Upper lobe of left lung (tissue), 6 donors: ENCODE measurements around the gene PPP1R2B. TPM values are rescaled to one million over a fixed set of nuclear protein-coding genes. Genes with fewer than 3 reads are reported as not detected.

ENCODE experiments used
- ATAC-seq, 2 donors: fragments of 200-7000 bp; cut with Tn5 transposase; one replicate each; pipeline ENCODE4 v1.9.1; 2022; ENCODE audit warnings: mild to moderate bottlenecking in 2 of 2, moderate library complexity in 2 of 2; ENCODE audit not compliant: low FRiP score in 2 of 2
- DNase-seq, 2 donors: peaks; one replicate each; pipeline ENCODE4 v3.0.0-alpha.2; 2019 to 2020
- H3K27ac ChIP-seq, 4 donors: fragments of 200-600 bp; sonication (generic); one replicate each; pipeline ENCODE4 v1.5.1; 2016 to 2019
- H3K27me3 ChIP-seq, 4 donors: fragments of 200-600 bp; sonication (generic); one replicate each; pipeline ENCODE4 v1.5.1; 2017 to 2019
- H3K36me3 ChIP-seq, 4 donors: fragments of 200-600 bp; sonication (generic); one replicate each; pipeline ENCODE4 v1.5.1; 2016 to 2019
- H3K4me1 ChIP-seq, 4 donors: fragments of 200-600 bp; sonication (generic); one replicate each; pipeline ENCODE4 v1.5.1; 2018 to 2019
- H3K4me3 ChIP-seq, 4 donors: fragments of 200-600 bp; sonication (generic); one replicate each; pipeline ENCODE4 v1.5.1; 2017 to 2019; ENCODE audit warnings: mild to moderate bottlenecking in 2 of 4, moderate library complexity in 1 of 4
- H3K9me3 ChIP-seq, 4 donors: fragments of 200-600 bp; sonication (generic); one replicate each; pipeline ENCODE4 v1.5.1; 2018 to 2019
- EP300 ChIP-seq, 4 donors: sonication (generic); formaldehyde crosslinking; IDR thresholded peaks; one replicate each; pipeline ENCODE4 v1.5.1; 2017; ENCODE audit warnings: antibody characterized with exemption in 4 of 4, control low read depth in 2 of 4
- POLR2A ChIP-seq, 4 donors: fragments of 450-650 bp; IDR thresholded peaks; one replicate each; pipeline ENCODE4 v1.5.1; 2016 to 2017; ENCODE audit warnings: antibody characterized with exemption in 4 of 4, mild to moderate bottlenecking in 2 of 4
- POLR2AphosphoS5 ChIP-seq, 2 donors: sonication (generic); formaldehyde crosslinking; IDR thresholded peaks; one replicate each; pipeline ENCODE4 v1.5.1; 2017; ENCODE audit warnings: antibody characterized with exemption in 2 of 2
- WGBS, 2 donors: methylation state at CpG; one replicate each; pipeline ENCODE4 v1.1.5; 2017 to 2018; 5-methylcytosine and 5-hydroxymethylcytosine counted together
- total RNA-seq, 6 donors: library from RNA; depleted of rRNA in 4 of 6; stranded (reverse); fragments of >200 nt in 4 of 6; gene quantifications; one replicate each; pipeline versions ENCODE4 v1.1.0 to v1.2.1, GENCODE V29; 2016 to 2021
- TF ChIP-seq, protein P1 (sequence below), 6 experiments: fragments of 450-650 bp in 4 of 6; fragments of 200-600 bp in 2 of 6; sonication (generic) in 2 of 6; IDR thresholded peaks; one replicate each; pipeline ENCODE4 v1.5.1; 2016 to 2019; ENCODE audit warnings: antibody characterized with exemption in 6 of 6
- donor health status: DM: no; HTN: no; CAD: no; lungs with moderate emphysema.
- donor health status: DM: no; HTN: yes; CAD: no; lungs with severe emphysema.

The PPP1R2B gene
- total RNA-seq, 6 donors from 2014 or later, result not detected

DNA sequence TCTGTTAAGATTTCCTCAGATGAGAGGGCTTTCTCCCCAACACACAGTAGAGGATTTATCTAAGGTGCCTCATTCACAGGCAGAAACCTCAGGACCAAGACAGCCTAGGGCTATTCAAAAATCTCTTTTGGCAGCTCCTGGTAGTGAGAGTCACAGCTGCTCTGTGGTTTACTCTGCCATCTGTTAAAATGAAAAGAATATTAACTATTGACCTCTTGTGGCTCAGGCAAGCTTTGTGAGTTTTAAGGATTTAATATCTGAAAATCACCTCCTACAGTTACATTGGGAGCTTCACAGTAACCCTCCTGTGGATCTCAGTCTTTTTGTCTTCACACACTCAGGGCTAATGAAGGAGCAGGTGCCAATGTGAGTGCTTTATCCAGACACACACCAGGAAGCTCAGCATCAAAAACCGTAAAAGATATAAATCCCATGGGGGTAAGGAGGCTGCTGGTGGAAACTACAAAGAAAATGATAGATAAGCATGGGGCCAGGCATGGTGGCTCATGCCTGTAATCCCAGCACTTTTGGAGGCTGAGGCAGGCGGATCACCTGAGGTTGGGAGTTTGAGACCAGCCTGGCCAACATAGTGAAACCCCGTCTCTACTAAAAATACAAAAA lies 29.7 kb downstream of the PPP1R2B start:
- no peak overlapping the region for H3K4me3 ChIP-seq
- ATAC-seq (no peak), DNase-seq (no peak)
- no peaks in the 10 kb centered on the region for H3K4me1 ChIP-seq
- H3K36me3 ChIP-seq, result no peaks in the 10 kb centered on the region
- WGBS, 2 donors, result 82 to 84% methylated on average over 3 of the region's 3 CpGs
- no peaks in the 10 kb centered on the region for H3K9me3 ChIP-seq
- no peaks in the 10 kb centered on the region for H3K27me3 ChIP-seq
- H3K27ac ChIP-seq, result no peak overlapping the region
- TF ChIP-seq, protein P1, sequence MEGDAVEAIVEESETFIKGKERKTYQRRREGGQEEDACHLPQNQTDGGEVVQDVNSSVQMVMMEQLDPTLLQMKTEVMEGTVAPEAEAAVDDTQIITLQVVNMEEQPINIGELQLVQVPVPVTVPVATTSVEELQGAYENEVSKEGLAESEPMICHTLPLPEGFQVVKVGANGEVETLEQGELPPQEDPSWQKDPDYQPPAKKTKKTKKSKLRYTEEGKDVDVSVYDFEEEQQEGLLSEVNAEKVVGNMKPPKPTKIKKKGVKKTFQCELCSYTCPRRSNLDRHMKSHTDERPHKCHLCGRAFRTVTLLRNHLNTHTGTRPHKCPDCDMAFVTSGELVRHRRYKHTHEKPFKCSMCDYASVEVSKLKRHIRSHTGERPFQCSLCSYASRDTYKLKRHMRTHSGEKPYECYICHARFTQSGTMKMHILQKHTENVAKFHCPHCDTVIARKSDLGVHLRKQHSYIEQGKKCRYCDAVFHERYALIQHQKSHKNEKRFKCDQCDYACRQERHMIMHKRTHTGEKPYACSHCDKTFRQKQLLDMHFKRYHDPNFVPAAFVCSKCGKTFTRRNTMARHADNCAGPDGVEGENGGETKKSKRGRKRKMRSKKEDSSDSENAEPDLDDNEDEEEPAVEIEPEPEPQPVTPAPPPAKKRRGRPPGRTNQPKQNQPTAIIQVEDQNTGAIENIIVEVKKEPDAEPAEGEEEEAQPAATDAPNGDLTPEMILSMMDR (IDR thresholded peaks at IDR 0.05), result no peak
- no peak for TF ChIP-seq POLR2A (IDR thresholded peaks at IDR 0.05)
- no peak for TF ChIP-seq EP300 (IDR thresholded peaks at IDR 0.05)
- no peak for TF ChIP-seq POLR2AphosphoS5 (IDR thresholded peaks at IDR 0.05)

DNA sequence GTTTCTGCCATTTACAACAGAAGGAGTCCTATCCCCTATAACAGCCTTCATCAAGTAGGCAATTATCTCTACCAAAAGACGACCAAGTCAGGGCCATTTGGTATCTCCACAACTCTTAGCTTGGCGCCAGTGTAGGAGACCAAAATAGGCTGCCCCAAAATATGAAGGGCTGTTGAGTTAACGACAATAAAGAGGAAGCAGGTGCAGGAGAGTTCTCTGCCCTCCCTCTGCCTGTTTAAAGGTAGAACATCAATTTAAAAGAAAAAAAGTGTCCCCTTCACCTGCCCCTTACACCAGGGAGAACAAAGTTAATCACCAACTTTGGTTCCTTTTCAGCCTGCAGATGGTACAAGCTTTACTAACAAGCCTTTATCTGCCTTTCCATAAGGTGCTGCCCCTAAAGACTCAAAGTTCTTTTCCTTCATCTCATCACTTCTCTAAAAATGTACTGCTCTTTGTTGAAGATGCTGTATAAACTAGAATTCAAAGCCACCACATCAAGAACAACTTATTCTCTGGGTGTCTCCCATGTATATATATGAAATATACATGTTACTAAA lies 33.3 kb downstream of the PPP1R2B start:
- 61 to 68% methylated on average over 3 of the region's 3 CpGs for WGBS, 2 donors
- Histone ChIP-seq H3K4me3 (no peak overlapping the region), H3K9me3 (no peaks in the 10 kb centered on the region), H3K27ac (no peak overlapping the region), H3K4me1 (no peaks in the 10 kb centered on the region), H3K27me3 (no peaks in the 10 kb centered on the region), H3K36me3 (no peaks in the 10 kb centered on the region)
- ATAC-seq (no peak), DNase-seq (no peak)
- TF ChIP-seq, protein P1 (IDR thresholded peaks at IDR 0.05), result no peak
- TF ChIP-seq POLR2A (IDR thresholded peaks at IDR 0.05), result no peak
- no peak for TF ChIP-seq EP300 (IDR thresholded peaks at IDR 0.05)
- no peak for TF ChIP-seq POLR2AphosphoS5 (IDR thresholded peaks at IDR 0.05)

DNA sequence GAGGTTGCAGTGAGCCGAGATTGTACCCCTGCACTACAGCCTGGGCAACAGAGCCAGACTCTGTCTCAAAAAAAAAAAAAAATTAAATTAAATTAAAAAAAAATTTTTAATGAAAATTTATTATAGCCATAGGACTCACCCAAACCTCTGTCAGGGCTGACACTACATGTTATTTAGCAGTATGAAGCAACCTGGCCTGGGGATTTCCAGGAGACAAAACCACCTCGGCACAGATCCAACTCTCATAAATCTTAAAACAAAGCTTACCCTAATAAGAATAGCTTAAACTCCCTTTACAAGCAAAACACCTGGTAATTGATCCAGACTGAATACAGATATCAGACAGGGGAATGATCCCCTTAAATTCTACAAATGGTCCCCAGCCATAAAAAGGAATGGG lies 38.4 kb downstream of the PPP1R2B start:
- WGBS, 2 donors, result 88 to 94% methylated on average over 2 of the region's 2 CpGs
- TF ChIP-seq POLR2AphosphoS5 (IDR thresholded peaks at IDR 0.05) (no peak), EP300 (IDR thresholded peaks at IDR 0.05) (no peak), POLR2A (IDR thresholded peaks at IDR 0.05) (no peak)
- TF ChIP-seq, protein P1 (IDR thresholded peaks at IDR 0.05), result no peak
- Histone ChIP-seq H3K36me3 (no peaks in the 10 kb centered on the region), H3K27me3 (no peaks in the 10 kb centered on the region), H3K9me3 (no peaks in the 10 kb centered on the region), H3K27ac (no peak overlapping the region), H3K4me1 (no peaks in the 10 kb centered on the region), H3K4me3 (no peak overlapping the region)
- no peak for ATAC-seq
- no peak for DNase-seq

DNA sequence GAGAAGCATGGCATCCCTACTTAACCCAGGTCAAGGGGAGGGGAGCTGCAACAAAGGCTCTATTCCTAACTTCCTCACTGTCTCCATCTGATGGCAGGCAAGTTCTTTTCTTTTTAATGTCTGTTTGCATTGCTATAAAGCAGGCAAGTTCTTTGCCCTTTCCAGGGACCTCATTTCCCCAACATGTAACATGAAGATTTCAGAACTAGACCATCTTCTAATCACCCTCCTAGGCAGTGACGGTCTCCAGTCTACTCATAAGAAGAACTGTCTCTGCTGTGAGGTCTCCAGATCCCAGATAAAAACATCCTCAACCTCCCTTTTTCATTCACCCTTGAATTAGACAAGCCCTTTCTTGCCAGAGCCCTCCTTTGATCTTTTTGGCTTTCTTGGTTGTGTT lies 42.1 kb downstream of the PPP1R2B start:
- ATAC-seq, result no peak
- no peaks in the 10 kb centered on the region for H3K4me1 ChIP-seq
- no peaks in the 10 kb centered on the region for H3K36me3 ChIP-seq
- H3K4me3 ChIP-seq, result no peak overlapping the region
- WGBS, 2 donors, result 75 to 86% methylated on average over 1 of the region's 1 CpG
- TF ChIP-seq EP300 (IDR thresholded peaks at IDR 0.05), result no peak
- TF ChIP-seq, protein P1 (IDR thresholded peaks at IDR 0.05), result no peak
- TF ChIP-seq POLR2AphosphoS5 (IDR thresholded peaks at IDR 0.05), result no peak
- no peak for TF ChIP-seq POLR2A (IDR thresholded peaks at IDR 0.05)
- no peaks in the 10 kb centered on the region for H3K9me3 ChIP-seq
- no peaks in the 10 kb centered on the region for H3K27me3 ChIP-seq
- DNase-seq, result no peak
- H3K27ac ChIP-seq, result no peak overlapping the region

DNA sequence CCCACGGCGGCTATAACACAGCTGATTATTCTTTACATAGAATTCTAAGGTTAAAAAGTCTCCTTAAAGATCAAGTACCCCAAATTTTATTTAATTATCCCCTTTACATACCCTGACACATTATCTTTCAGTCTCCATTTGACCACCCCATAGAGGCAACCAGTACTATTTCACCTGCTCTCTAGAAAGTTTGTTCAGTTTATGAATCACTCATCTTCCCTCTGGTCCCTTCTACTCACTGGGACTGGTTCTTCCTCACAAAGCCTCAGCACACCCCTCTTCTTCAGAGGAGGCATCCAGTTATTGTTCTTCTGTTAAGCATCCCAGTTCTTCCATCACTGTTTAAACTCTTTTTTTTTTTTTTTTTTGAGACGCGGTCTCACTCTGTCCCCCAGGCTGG lies 42.8 kb downstream of the PPP1R2B start:
- 89 to 92% methylated on average over 4 of the region's 4 CpGs for WGBS, 2 donors
- TF ChIP-seq POLR2A (IDR thresholded peaks at IDR 0.05), result no peak
- TF ChIP-seq POLR2AphosphoS5 (IDR thresholded peaks at IDR 0.05), result no peak
- TF ChIP-seq EP300 (IDR thresholded peaks at IDR 0.05), result no peak
- TF ChIP-seq, protein P1 (IDR thresholded peaks at IDR 0.05), result no peak

More for the DNA sequence above, 42.8 kb downstream of the PPP1R2B start:
- Histone ChIP-seq H3K4me3 (no peak overlapping the region), H3K9me3 (no peaks in the 10 kb centered on the region), H3K27me3 (no peaks in the 10 kb centered on the region), H3K36me3 (no peaks in the 10 kb centered on the region), H3K4me1 (no peaks in the 10 kb centered on the region), H3K27ac (no peak overlapping the region)
- ATAC-seq (no peak), DNase-seq (no peak)
